Activated CD8-positive, alpha-beta memory T cell treated with anti-CD3 and anti-CD28 coated beads, Interleukin-2, amount 10 ng/mL, durations not matched to agents 7 days and 5 days (primary cell): ENCODE measurements around the gene PTPN2. TPM values are rescaled to one million over a fixed set of nuclear protein-coding genes. Genes with fewer than 3 reads are reported as not detected.
"Not testable (repeated sequence)": the region's sequence is repeated elsewhere in the genome, so short reads cannot be mapped to it uniquely, and the experiment has no call there.

ENCODE experiments used
- ATAC-seq: fragments of 150-1000 bp; cut with Tn5 transposase; one replicate; pipeline ENCODE4 v1.10.0; 2021; ENCODE audit warnings: moderate library complexity
- CTCF ChIA-PET: fragments of 350-600 bp; sonication (Branson Sonifier 250); formaldehyde crosslinking; loops from one replicate; lab custom pipeline; 2021; ENCODE audit warnings: antibody characterized with exemption; lab: Charles Lee
- DNase-seq: peaks from one replicate; pipeline ENCODE4 v3.0.0-alpha.2; 2020
- H3K27ac Mint-ChIP-seq: one replicate; pipeline ENCODE4 v1.8.0; 2021; ENCODE audit warnings: mild to moderate bottlenecking, mixed read lengths
- H3K27me3 Mint-ChIP-seq: one replicate; pipeline ENCODE4 v1.8.0; 2021; ENCODE audit warnings: mixed read lengths
- H3K36me3 Mint-ChIP-seq: one replicate; pipeline ENCODE4 v1.8.0; 2021; ENCODE audit warnings: mild to moderate bottlenecking, mixed read lengths
- H3K4me1 Mint-ChIP-seq: one replicate; pipeline ENCODE4 v1.8.0; 2021; ENCODE audit warnings: mixed read lengths
- H3K4me3 Mint-ChIP-seq: one replicate; pipeline ENCODE4 v1.8.0; 2021; ENCODE audit warnings: mild to moderate bottlenecking, moderate library complexity, mixed read lengths
- H3K9me3 Mint-ChIP-seq: one replicate; pipeline ENCODE4 v1.8.0; 2022; ENCODE audit warnings: low read depth, mixed read lengths
- total RNA-seq, 2 experiments: library from RNA; stranded (reverse); gene quantifications; one replicate each; pipeline ENCODE4 v1.2.3, GENCODE V29; 2021

Gene PTPN2
- total RNA-seq, 2 experiments from 2014 or later = 65.4 to 82.7 TPM

GRCh38 chr18:12769644-12770440 is 114.2 kb downstream of the PTPN2 start:
- H3K9me3 Mint-ChIP-seq = no peaks in the 10 kb centered on the region
- ATAC-seq (no peak), DNase-seq (no peak)
- H3K27me3 Mint-ChIP-seq = no peaks in the 10 kb centered on the region
- no peak overlapping the region for H3K4me3 Mint-ChIP-seq
- CTCF ChIA-PET = no interaction called here
- peaks cover 9% of the 10 kb centered on the region for H3K4me1 Mint-ChIP-seq
- H3K36me3 Mint-ChIP-seq = peaks cover 2% of the 10 kb centered on the region
- H3K27ac Mint-ChIP-seq = no peak overlapping the region

- ATAC-seq (no peak), DNase-seq (no peak)
- CTCF ChIA-PET = no interaction called here
- H3K27me3 Mint-ChIP-seq = no peaks in the 10 kb centered on the region
- no peak overlapping the region for H3K4me3 Mint-ChIP-seq
- no peak overlapping the region for H3K27ac Mint-ChIP-seq
- no peaks in the 10 kb centered on the region for H3K9me3 Mint-ChIP-seq
- H3K4me1 Mint-ChIP-seq = peaks cover 7% of the 10 kb centered on the region
- H3K36me3 Mint-ChIP-seq = peaks cover under 1% of the 10 kb centered on the region
Measured at GRCh38 chr18:12769136-12769535, 114.9 kb downstream of the PTPN2 start.

- no peak for ATAC-seq
- H3K9me3 Mint-ChIP-seq = no peaks in the 10 kb centered on the region
- no peaks in the 10 kb centered on the region for H3K27me3 Mint-ChIP-seq
- H3K36me3 Mint-ChIP-seq = peaks cover 4% of the 10 kb centered on the region
- no peak for DNase-seq
- no peak overlapping the region for H3K4me3 Mint-ChIP-seq
- H3K27ac Mint-ChIP-seq = no peak overlapping the region
- H3K4me1 Mint-ChIP-seq = peaks cover 6% of the 10 kb centered on the region
- CTCF ChIA-PET = interaction anchor here (0.6 kb wide), 1 partner anchor 42 kb away, joined by 3 read pairs; no protein-coding TSS in a partner anchor
Measured at GRCh38 chr18:12768625-12769024, 115.4 kb downstream of the PTPN2 start.

- ATAC-seq (no peak), DNase-seq (no peak)
- CTCF ChIA-PET = interaction anchor here (0.8 kb wide), 1 partner anchor 41 kb away, joined by 3 read pairs; no protein-coding TSS in a partner anchor
- Mint-ChIP-seq H3K4me1 (peaks cover 3% of the 10 kb centered on the region), H3K4me3 (no peak overlapping the region), H3K27me3 (peaks cover 2% of the 10 kb centered on the region), H3K9me3 (no peaks in the 10 kb centered on the region), H3K36me3 (peaks cover 4% of the 10 kb centered on the region), H3K27ac (no peak overlapping the region)
Measured at GRCh38 chr18:12767580-12768155, 116.4 kb downstream of the PTPN2 start.

GRCh38 chr18:12766986-12767433 is 117.0 kb downstream of the PTPN2 start:
- no peak for DNase-seq

GRCh38 chr18:12765586-12765985 is 118.5 kb downstream of the PTPN2 start:
- Mint-ChIP-seq H3K4me1 (peaks cover 3% of the 10 kb centered on the region), H3K36me3 (peaks cover 5% of the 10 kb centered on the region), H3K27me3 (peaks cover 3% of the 10 kb centered on the region), H3K27ac (no peak overlapping the region), H3K4me3 (no peak overlapping the region), H3K9me3 (no peaks in the 10 kb centered on the region)
- CTCF ChIA-PET = no interaction called here
- DNase-seq = no peak
- no peak for ATAC-seq

More at GRCh38 chr18:12766986-12767433, 117.0 kb downstream of the PTPN2 start:
- Mint-ChIP-seq H3K36me3 (peaks cover 5% of the 10 kb centered on the region), H3K4me3 (no peak overlapping the region), H3K27me3 (peaks cover 3% of the 10 kb centered on the region), H3K27ac (no peak overlapping the region), H3K4me1 (peaks cover 3% of the 10 kb centered on the region), H3K9me3 (no peaks in the 10 kb centered on the region)
- ATAC-seq = no peak
- CTCF ChIA-PET = interaction anchor here (0.8 to 1.1 kb wide), 2 partner anchors 40 to 126 kb away, joined by 3 to 4 read pairs; no protein-coding TSS in a partner anchor

GRCh38 chr18:12765126-12765525 is 118.9 kb downstream of the PTPN2 start:
- Mint-ChIP-seq H3K27ac (no peak overlapping the region), H3K27me3 (peaks cover 3% of the 10 kb centered on the region), H3K36me3 (peaks cover 5% of the 10 kb centered on the region), H3K9me3 (no peaks in the 10 kb centered on the region), H3K4me3 (no peak overlapping the region), H3K4me1 (peaks cover 3% of the 10 kb centered on the region)
- CTCF ChIA-PET = no interaction called here
- ATAC-seq (peak; percentile 47), DNase-seq (no peak)

GRCh38 chr18:12758566-12758965 is 125.5 kb downstream of the PTPN2 start:
- not testable (repeated sequence) for ATAC-seq, H3K27ac Mint-ChIP-seq, H3K4me1 Mint-ChIP-seq, H3K4me3 Mint-ChIP-seq, H3K36me3 Mint-ChIP-seq, H3K27me3 Mint-ChIP-seq, DNase-seq, H3K9me3 Mint-ChIP-seq
- CTCF ChIA-PET = interaction anchor here (1.1 kb wide), 1 partner anchor 32 kb away, joined by 3 read pairs; no protein-coding TSS in a partner anchor

- H3K9me3 Mint-ChIP-seq = not testable (repeated sequence)
Measured at GRCh38 chr18:12756619-12757239, 127.3 kb downstream of the PTPN2 start.

GRCh38 chr18:12755606-12756005 is 128.4 kb downstream of the PTPN2 start:
- H3K4me1 Mint-ChIP-seq, H3K27ac Mint-ChIP-seq, CTCF ChIA-PET, H3K4me3 Mint-ChIP-seq, DNase-seq, H3K36me3 Mint-ChIP-seq, H3K9me3 Mint-ChIP-seq, H3K27me3 Mint-ChIP-seq, ATAC-seq: not testable (repeated sequence)

More at GRCh38 chr18:12756619-12757239, 127.3 kb downstream of the PTPN2 start:
- H3K27ac Mint-ChIP-seq, H3K4me1 Mint-ChIP-seq, H3K36me3 Mint-ChIP-seq, H3K4me3 Mint-ChIP-seq, ATAC-seq, H3K27me3 Mint-ChIP-seq, DNase-seq, CTCF ChIA-PET: not testable (repeated sequence)

DNA sequence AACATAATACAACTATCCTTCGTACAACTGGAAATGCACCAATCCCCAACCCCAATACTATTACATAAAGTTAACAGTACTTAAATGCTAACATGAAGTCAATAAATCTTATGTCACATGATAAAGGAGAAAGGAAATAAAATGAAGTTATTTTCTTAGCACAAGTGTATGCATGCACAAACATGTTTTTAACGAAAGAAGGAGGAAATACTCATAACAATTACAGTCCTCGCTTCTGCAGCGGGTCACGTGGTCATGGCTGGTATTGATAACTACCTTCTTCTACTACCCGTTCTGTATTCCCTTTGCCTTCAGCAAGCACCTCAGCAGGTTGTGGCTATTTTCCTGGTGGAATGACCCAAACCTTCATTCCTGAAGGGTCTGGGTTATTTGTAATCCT is 129.5 kb downstream of the PTPN2 start:
- Mint-ChIP-seq H3K27ac (no peak overlapping the region), H3K36me3 (no peaks in the 10 kb centered on the region), H3K4me3 (no peak overlapping the region), H3K9me3 (no peaks in the 10 kb centered on the region), H3K4me1 (peaks cover 8% of the 10 kb centered on the region), H3K27me3 (no peaks in the 10 kb centered on the region)
- no peak for ATAC-seq
- DNase-seq = no peak
- CTCF ChIA-PET = no interaction called here

DNA sequence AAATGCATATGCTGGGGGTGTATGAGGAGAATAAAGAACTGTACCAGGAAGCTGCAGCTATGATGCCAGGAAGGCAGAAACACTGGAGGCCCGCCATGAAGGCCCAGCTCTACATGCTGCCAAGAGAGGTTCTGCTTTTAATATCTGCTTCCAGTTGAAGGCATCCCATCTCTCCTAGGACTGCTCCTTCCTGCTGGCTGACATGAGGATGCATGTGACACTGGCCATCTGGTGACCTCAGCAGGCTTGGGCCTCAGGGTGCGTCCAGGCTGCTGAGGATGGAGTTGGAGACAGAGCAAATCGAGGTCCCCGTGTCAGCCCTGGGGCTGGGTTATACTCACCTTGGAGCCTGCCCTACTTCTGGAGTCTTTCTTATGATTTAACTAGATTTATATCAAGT is 132.1 kb downstream of the PTPN2 start:
- H3K27me3 Mint-ChIP-seq = no peaks in the 10 kb centered on the region
- no peak overlapping the region for H3K4me3 Mint-ChIP-seq
- H3K36me3 Mint-ChIP-seq = no peaks in the 10 kb centered on the region
- H3K4me1 Mint-ChIP-seq = peaks cover 8% of the 10 kb centered on the region
- H3K9me3 Mint-ChIP-seq = no peaks in the 10 kb centered on the region
- DNase-seq (no peak), ATAC-seq (no peak)
- CTCF ChIA-PET = interaction anchor here (0.8 kb wide), 1 partner anchor 183 kb away, joined by 3 read pairs; no protein-coding TSS in a partner anchor
- no peak overlapping the region for H3K27ac Mint-ChIP-seq

GRCh38 chr18:12751503-12751884 is 132.5 kb downstream of the PTPN2 start:
- Mint-ChIP-seq H3K4me3 (no peak overlapping the region), H3K36me3 (no peaks in the 10 kb centered on the region), H3K9me3 (no peaks in the 10 kb centered on the region), H3K27ac (no peak overlapping the region), H3K27me3 (no peaks in the 10 kb centered on the region), H3K4me1 (peaks cover 8% of the 10 kb centered on the region)
- DNase-seq (no peak), ATAC-seq (no peak)
- CTCF ChIA-PET = no interaction called here
